Activated CD4-positive, CD25-positive, alpha-beta regulatory T cell treated with anti-CD3 and anti-CD28 coated beads, Interleukin-2, amount 50 U/mL, for 72 hours (primary cell): ENCODE measurements around the gene PRKG1.
"Not testable (repeated sequence)": the region's sequence is repeated elsewhere in the genome, so short reads cannot be mapped to it uniquely, and the experiment has no call there.

Experiments used
- DNase-seq: peaks from one replicate; pipeline ENCODE4 v3.0.0; 2021

PRKG1 gene

DNA sequence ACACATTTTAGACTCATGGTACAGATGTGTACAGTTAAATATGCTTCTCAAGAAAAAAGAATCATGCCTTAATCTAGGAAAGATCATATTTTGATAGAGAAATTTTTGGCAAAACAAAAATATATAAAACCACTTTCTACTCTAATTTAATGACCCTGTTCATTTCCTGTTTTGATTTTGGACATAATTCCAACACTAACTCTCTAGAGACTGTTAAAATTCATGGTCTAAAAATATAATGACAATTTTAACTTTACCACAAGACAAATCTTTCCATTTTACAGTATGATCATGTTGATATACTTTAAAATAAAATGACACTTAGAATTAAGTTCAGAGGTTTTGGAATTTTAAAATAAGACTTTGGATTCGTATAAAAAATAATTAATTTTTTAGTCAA lies 45.2 kb downstream of the PRKG1 start:
- DNase-seq, result no peak

DNA sequence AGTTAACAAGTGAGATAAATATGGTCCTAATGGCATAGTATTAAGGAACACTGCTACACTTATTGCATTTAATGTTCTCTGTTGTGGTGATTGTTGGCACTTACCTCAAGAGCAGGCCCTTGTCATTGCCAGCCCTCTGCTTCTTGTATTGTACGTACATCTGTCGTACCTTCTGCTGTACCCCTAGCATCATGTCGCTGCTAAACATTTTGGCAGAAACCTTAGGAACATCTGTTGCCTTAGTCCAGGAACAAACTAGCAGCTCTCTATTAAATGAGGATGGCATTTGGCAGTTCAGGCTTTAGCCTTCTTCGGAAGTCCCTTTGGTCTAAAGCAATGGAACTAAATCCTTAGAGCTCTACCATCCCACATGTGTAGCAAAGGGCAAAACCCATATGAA lies 47.6 kb downstream of the PRKG1 start:
- no peak for DNase-seq

- no peak for DNase-seq
These were observed 50.6 kb downstream of the PRKG1 start for GRCh38 chr10:51124852-51125251.

DNA sequence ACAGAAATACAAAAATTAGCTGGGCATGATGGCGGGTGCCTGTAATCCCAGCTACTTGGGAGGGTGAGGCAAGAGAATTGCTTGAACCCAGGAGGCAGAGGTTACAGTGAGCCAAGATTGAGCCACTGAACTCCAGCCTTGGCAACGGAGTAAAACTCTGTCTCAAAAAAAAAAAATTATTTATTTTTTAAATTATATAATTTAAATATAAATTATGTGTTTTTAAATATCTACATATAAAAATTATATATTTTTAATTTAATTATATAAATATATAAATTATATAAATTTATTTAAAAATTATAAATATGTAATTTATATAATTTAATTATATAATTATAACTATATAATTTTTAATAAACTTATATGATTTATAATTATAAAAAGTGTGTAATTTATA lies 51.2 kb downstream of the PRKG1 start:
- DNase-seq, result no peak

DNA sequence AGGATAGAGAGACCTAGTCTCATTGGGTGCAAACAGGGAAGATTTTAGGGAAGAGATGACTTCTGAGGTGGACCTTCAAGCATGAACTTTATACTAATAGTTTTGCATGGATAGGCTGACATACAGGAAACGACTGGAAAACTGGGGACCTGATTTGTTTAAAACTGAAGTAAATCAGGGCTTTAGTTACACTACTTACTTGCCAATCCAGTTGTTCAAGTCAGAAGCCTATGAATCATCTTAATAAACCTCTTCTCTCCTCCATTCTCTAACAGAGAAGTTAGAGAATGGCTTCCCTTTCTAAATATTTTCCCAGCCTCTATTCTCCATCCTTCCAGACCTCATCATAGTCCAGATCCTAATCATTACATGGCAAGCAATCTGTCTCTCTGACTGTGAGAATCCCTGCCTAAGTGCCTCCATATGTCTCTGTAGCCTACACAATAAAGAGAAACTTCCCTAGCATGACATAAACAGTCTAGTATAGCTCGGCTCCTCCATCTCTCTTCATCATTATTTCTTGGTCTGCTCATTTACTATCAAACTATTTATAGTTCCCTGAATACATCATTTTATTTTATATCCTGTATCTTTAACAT lies 55.8 kb downstream of the PRKG1 start:
- DNase-seq, result no peak

- DNase-seq, result no peak
These were observed 63.7 kb downstream of the PRKG1 start for GRCh38 chr10:51137756-51138529.

- no peak for DNase-seq
These were observed 64.9 kb downstream of the PRKG1 start for GRCh38 chr10:51139176-51139575.

DNA sequence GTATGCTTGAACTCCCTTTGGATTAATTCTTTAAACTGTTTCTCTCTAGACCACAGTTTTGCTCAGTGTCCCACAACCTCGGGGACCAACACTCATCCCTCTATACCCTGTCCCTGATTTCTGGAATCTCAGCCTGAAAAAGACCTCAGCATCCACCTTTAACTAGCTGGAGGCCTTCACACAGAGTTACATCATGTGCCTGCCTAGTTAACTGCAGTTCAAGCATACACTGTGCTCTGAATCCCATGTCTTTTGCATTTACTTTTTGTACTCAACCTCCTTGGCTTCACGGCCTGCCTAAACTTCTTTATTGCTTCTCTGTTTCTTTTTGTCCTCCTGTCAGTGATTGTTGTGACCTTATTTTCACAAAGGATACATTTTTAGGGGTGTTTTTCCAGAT lies 66.7 kb downstream of the PRKG1 start:
- no peak for DNase-seq

DNA sequence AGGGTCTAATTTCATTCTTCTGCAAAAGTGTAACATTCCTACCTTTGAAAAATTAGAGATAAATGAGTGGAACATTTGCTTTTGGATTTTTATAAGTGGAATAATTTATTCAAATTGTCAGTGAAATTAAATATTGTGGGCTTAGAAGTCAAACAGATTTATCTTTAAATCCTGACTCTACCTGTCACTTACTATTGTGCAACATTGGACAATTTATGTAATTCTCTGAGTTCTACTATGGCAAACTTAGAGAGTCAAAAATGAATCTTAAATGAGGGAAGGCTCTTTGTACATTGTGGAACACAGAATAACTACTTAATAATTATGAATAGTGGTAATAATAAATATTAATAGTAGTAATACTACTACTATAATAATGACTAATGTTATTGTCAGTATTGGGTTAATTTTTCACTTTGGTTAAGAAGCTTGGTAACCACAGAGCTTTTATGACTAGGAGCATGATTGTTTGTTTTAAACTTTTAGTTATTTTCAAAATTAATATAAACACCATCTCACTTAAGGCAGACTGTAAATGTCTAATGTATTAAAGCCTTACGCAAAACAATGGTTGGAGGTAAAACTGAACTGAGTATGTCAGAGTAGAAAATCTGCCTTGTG lies 70.0 kb downstream of the PRKG1 start:
- no peak for DNase-seq

- no peak for DNase-seq
These were observed 71.1 kb downstream of the PRKG1 start for GRCh38 chr10:51145375-51145774.

- DNase-seq, result no peak
These were observed 73.5 kb downstream of the PRKG1 start for GRCh38 chr10:51147644-51148399.

DNA sequence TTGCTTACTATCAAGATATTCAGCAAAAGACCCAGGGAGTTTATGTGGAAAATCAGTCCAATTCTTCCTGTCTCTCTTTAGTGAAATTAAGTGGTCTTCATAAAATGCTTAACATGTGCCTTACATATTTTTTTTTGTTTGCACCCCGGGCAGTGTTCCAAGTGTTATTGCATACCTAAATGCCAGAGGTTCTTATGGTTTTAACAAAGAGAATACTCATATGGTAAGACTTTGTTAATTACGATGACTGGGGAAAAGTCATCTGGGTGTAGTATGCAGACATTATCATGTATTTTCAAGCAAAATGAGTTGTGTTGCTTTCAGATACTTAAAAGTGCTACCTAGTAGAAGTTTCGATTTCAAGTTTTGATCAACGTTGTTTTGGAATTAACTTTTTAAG lies 82.6 kb downstream of the PRKG1 start:
- DNase-seq, result no peak

- DNase-seq, result no peak
These were observed 84.5 kb downstream of the PRKG1 start for GRCh38 chr10:51158832-51159231.

DNA sequence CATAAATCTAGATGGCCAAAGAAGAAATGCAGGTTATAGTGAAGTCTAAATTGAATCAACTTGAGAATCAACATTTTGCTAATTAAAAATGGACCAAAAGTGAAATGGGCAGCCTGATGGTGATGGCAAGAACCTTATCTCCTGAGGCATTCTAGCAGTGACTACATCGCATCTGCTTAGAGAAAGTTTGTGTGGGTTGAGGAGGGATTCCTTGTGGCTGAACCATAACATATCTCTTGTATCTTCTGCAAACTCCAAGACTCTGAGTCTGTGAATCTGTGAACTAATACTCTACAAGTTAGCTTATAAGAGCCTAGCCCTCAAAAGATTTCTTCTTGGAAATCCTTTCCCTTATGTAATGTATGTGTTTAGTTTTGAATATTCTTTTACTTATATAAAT lies 85.6 kb downstream of the PRKG1 start:
- DNase-seq, result no peak

- no peak for DNase-seq
These were observed 87.7 kb downstream of the PRKG1 start for GRCh38 chr10:51162002-51162401.

DNA sequence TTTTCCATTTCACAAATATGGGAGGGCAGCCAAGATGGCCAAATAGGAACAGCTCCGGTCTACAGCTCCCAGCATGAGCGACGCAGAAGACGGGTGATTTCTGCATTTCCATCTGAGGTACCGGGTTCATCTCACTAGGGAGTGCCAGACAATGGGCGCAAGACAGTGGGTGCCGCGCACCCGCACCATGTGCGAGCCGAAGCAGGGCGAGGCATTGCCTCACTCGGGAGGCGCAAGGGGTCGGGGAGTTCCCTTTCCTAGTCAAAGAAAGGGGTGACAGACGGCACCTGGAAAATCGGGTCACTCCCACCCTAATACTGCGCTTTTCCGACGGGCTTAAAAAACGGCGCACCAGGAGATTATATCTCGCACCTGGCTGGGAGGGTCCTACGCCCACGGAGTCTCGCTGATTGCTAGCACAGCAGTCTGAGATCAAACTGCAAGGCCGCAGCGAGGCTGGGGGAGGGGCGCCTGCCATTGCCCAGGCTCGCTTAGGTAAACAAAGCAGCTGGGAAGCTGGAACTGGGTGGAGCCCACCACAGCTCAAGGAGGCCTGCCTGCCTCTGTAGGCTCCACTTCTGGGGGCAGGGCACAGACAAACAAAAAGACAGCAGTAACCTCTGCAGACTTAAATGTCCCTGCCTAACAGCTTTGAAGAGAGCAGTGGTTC lies 89.2 kb downstream of the PRKG1 start:
- not testable (repeated sequence) for DNase-seq

DNA sequence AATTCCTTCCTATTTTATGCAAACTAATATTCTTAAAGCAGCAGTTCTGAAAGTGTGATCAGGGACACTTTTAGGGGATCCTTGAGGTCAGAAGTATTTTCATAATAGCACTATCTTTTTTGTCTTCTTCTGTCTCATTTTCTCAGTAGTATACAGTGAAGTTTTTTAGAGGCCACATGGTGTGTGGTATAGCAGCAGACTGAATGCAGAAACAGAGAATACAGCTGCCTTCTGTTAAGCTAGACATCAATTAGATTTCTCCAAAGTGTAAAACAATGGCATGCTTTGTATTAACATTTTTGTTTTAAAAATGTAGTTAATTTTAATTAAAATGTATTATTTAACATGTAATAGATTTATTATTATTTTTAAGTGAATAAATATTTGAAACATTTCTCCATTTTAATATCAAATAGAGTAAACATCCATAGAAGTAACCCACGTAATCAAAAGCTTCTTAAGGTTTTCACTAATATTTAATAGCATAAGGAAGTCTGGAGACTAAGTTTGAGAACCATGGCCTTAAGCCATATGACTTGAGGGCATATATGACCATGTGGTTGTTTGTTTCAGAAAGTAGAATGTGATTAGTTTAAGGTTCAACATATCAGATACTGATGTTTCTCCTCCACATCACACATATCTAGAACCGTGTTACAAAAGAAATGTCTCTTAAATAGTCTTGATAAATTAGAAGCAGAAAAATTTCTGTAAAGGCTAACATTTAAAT lies 94.0 kb downstream of the PRKG1 start:
- no peak for DNase-seq

DNA sequence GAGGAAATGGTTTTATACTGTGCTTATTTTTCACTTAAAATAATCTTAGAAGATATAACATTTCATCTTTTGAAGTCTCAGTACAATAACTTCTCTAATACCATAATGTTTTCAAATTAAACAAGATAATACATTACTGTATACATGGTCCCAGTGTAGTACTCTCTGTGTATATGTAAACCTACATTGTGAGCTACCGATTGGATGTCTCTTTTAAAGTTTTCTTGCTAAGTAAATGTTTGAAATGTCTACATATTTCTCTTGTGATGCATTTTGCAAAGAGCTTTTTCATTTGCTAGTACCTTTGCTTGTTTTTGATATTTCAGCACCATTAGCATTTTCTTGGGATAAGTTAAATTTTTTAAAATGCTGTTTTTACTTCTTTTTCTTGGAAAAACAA lies 94.8 kb downstream of the PRKG1 start:
- DNase-seq, result no peak

DNA sequence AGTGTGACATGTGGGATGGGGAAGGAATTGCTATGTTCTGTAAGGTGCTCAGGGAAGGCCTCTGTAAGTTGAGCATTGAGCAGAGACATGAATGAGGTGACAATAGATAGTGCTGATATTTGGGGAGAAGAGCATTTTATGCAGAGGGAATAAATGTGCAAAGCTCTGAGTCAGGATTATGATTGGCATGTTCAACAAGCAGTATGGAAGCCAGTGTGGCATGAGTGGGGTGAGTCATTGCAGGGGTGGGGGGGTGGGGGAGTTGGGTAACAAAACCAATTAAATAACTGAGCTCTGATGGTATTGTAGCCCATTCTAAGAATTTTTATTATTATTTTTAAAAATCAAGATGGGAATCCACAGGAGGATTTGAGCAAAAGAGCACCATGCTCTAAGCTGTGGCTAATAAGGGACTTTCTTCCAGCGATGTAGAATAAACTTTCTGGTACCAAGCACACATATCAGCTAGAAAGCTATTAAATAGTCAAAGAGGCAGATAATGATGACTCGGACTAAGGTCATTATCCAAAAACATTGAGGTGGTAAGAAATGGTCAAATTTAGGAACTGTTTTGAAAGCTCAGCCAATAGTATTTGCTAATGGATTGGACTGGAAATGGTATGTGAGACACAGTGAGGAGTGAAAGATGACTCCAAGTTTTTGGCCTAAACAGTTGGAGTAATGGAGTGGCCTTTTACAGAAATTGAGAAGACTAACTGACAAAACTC lies 96.4 kb downstream of the PRKG1 start:
- no peak for DNase-seq

- no peak for DNase-seq
These were observed 97.7 kb downstream of the PRKG1 start for GRCh38 chr10:51171946-51172345.

DNA sequence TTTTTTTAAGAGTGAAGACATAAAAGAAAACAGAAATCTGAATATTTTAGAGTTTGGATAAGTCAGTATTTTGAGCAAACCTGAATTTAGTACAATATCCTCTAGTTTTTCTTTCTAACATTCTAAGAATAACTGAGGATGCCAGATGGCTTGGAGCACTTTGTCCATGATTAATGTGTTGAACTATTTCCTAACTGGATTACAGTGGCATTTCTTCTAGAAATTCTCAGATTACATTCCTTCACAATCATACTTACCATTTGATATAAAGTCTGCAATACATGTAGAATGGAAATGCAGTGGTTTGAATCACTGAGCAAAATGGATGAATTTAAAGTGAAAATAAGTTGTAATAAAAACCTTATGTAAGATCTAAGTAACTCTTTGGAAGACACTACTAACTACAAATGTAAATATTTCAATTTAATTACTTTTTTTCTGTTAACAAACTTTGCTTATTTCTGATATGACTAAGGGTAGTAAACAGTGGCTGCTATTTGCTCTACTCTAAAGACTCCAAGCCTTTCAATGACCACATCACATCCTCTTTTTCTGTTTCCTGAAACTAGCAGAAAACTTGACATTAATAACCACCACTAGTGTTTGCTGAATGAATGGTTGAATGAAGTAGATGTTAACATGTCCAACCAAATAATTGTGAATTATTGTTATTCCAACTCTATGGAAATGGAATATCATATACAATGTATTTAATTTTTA lies 102.8 kb downstream of the PRKG1 start:
- no peak for DNase-seq
